ENCODE results near the gene TGM1. TPM values are rescaled to one million over a fixed set of nuclear protein-coding genes. Genes with fewer than 3 reads are reported as not detected.

TGM1 gene
- total and polyA plus RNA-seq, 2 donors (not counting 1 experiment from before 2014, with no cell fraction given), result 0.83 to 1.4 TPM

- Histone ChIP-seq H4K20me1 (ENCODE audit: control insufficient read depth, extremely low read depth, insufficient read depth, low read length) (no peaks in the 10 kb centered on the region), H3K9ac (ENCODE audit: insufficient read depth, low read length) (peak overlapping the region; percentile 90), H3K4me1 (ENCODE audit: control insufficient read depth, extremely low read depth, insufficient read depth, low read length) (peaks cover 12% of the 10 kb centered on the region), H3K79me2 (ENCODE audit: control insufficient read depth, insufficient read depth, low read length) (peaks cover 20% of the 10 kb centered on the region), H3K9me3 (ENCODE audit: control insufficient read depth, insufficient read depth, low read depth, low read length) (no peaks in the 10 kb centered on the region), H3K27me3 (ENCODE audit: control insufficient read depth, insufficient read depth, low read length) (no peaks in the 10 kb centered on the region), H3K4me3 (replicated peaks in 1 of 4; ENCODE audit: control extremely low read depth in 1 of 4, insufficient read depth in 1 of 4, low read depth in 3 of 4, low read length in 4 of 4) (peak overlapping the region; percentile 71 to 100 (median 84)), H3K27ac (ENCODE audit: insufficient read depth, low read length) (peak overlapping the region; percentile 98), H3K36me3 (ENCODE audit: control insufficient read depth, insufficient read depth, low read length) (peaks cover 13% of the 10 kb centered on the region), H2AFZ (ENCODE audit: low read length) (peak overlapping the region; percentile 22), H3K4me2 (ENCODE audit: extremely low read depth, insufficient read depth, low read length) (peak overlapping the region; percentile 89)
- DNase-seq (ENCODE audit: low read depth in 2 of 2), result peak in 1 of 2 donors; percentile 36
- TF ChIP-seq CTCF (conservative IDR thresholded peaks at IDR 0.05 in 1 of 2, IDR thresholded peaks at IDR 0.05 in 1 of 2; ENCODE audit: low read depth in 1 of 2, low read length in 2 of 2), result no peak
- no peak for TF ChIP-seq EZH2 (IDR thresholded peaks at IDR 0.05; ENCODE audit: low read length, missing control alignments)
Measured at GRCh38 chr14:24243336-24243836, 19.6 kb downstream of the TGM1 start.

- Histone ChIP-seq H3K9me3 (ENCODE audit: control insufficient read depth, insufficient read depth, low read depth, low read length) (no peaks in the 10 kb centered on the region), H2AFZ (ENCODE audit: low read length) (peak overlapping the region; percentile 23), H4K20me1 (ENCODE audit: control insufficient read depth, extremely low read depth, insufficient read depth, low read length) (no peaks in the 10 kb centered on the region), H3K4me1 (ENCODE audit: control insufficient read depth, extremely low read depth, insufficient read depth, low read length) (peaks cover 11% of the 10 kb centered on the region), H3K4me3 (replicated peaks in 1 of 4; ENCODE audit: control extremely low read depth in 1 of 4, insufficient read depth in 1 of 4, low read depth in 3 of 4, low read length in 4 of 4) (peak overlapping the region; percentile 71 to 100 (median 84)), H3K9ac (ENCODE audit: insufficient read depth, low read length) (peak overlapping the region; percentile 90), H3K36me3 (ENCODE audit: control insufficient read depth, insufficient read depth, low read length) (peaks cover 24% of the 10 kb centered on the region), H3K27me3 (ENCODE audit: control insufficient read depth, insufficient read depth, low read length) (no peaks in the 10 kb centered on the region), H3K79me2 (ENCODE audit: control insufficient read depth, insufficient read depth, low read length) (peaks cover 20% of the 10 kb centered on the region), H3K4me2 (ENCODE audit: extremely low read depth, insufficient read depth, low read length) (peak overlapping the region; percentile 89), H3K27ac (ENCODE audit: insufficient read depth, low read length) (peak overlapping the region; percentile 98)
- TF ChIP-seq CTCF (conservative IDR thresholded peaks at IDR 0.05 in 1 of 2, IDR thresholded peaks at IDR 0.05 in 1 of 2; ENCODE audit: low read depth in 1 of 2, low read length in 2 of 2), result peak; percentile 32 to 38
- TF ChIP-seq EZH2 (IDR thresholded peaks at IDR 0.05; ENCODE audit: low read length, missing control alignments), result no peak
- DNase-seq (ENCODE audit: low read depth in 2 of 2), result peak; percentile 89 to 90
Measured at GRCh38 chr14:24241829-24242443, 21.0 kb downstream of the TGM1 start.

- H3K79me2 ChIP-seq (ENCODE audit: control insufficient read depth, insufficient read depth, low read length), result peaks cover 22% of the 10 kb centered on the region
- no peak for TF ChIP-seq CTCF (conservative IDR thresholded peaks at IDR 0.05 in 1 of 2, IDR thresholded peaks at IDR 0.05 in 1 of 2; ENCODE audit: low read depth in 1 of 2, low read length in 2 of 2)
- no peak for TF ChIP-seq EZH2 (IDR thresholded peaks at IDR 0.05; ENCODE audit: low read length, missing control alignments)
- no peak overlapping the region for H2AFZ ChIP-seq (ENCODE audit: low read length)
- no peaks in the 10 kb centered on the region for H3K9me3 ChIP-seq (ENCODE audit: control insufficient read depth, insufficient read depth, low read depth, low read length)
- no peak for DNase-seq (ENCODE audit: low read depth in 2 of 2)
- no peaks in the 10 kb centered on the region for H3K27me3 ChIP-seq (ENCODE audit: control insufficient read depth, insufficient read depth, low read length)
- H3K9ac ChIP-seq (ENCODE audit: insufficient read depth, low read length), result no peak overlapping the region
- no peak overlapping the region for H3K27ac ChIP-seq (ENCODE audit: insufficient read depth, low read length)
- no peak overlapping the region for H3K4me2 ChIP-seq (ENCODE audit: extremely low read depth, insufficient read depth, low read length)
- peaks cover 11% of the 10 kb centered on the region for H3K4me1 ChIP-seq (ENCODE audit: control insufficient read depth, extremely low read depth, insufficient read depth, low read length)
- H3K36me3 ChIP-seq (ENCODE audit: control insufficient read depth, insufficient read depth, low read length), result peaks cover 31% of the 10 kb centered on the region
- H4K20me1 ChIP-seq (ENCODE audit: control insufficient read depth, extremely low read depth, insufficient read depth, low read length), result no peaks in the 10 kb centered on the region
- H3K4me3 ChIP-seq (replicated peaks in 1 of 4; ENCODE audit: control extremely low read depth in 1 of 4, insufficient read depth in 1 of 4, low read depth in 3 of 4, low read length in 4 of 4), result peak overlapping the region in 1 of 4 experiments; percentile 100
Measured at GRCh38 chr14:24240110-24240918, 22.7 kb downstream of the TGM1 start.
